KOPT-K1 (cell line): ENCODE results near the gene AP1M1.

Experiments used
- H3K27ac ChIP-seq: fragments of 200-600 bp; sonication (generic); 2 replicates; pipeline ENCODE4 v1.5.1; 2016; ENCODE audit warnings: antibody characterized with exemption, mild to moderate bottlenecking, low read depth, low read length; ENCODE audit not compliant: poor library complexity, severe bottlenecking
- H3K36me3 ChIP-seq: fragments of 200-600 bp; sonication (generic); 2 replicates; pipeline ENCODE4 v1.5.1; 2017; ENCODE audit warnings: antibody characterized with exemption, mild to moderate bottlenecking, low read length, moderate library complexity; ENCODE audit not compliant: insufficient read depth
- H3K9me3 ChIP-seq: fragments of 200-600 bp; sonication (generic); 2 replicates; pipeline ENCODE4 v1.5.1; 2017; ENCODE audit warnings: antibody characterized with exemption, low read length, mild to moderate bottlenecking; ENCODE audit not compliant: insufficient read depth, poor library complexity, severe bottlenecking

AP1M1 gene

GRCh38 chr19:16295057-16295456 lies 97.3 kb downstream of the AP1M1 start:
- H3K36me3 ChIP-seq, result no peaks in the 10 kb centered on the region
- H3K27ac ChIP-seq, result no peak overlapping the region
- no peaks in the 10 kb centered on the region for H3K9me3 ChIP-seq
